ENCODE results near the gene ABHD5. TPM values are rescaled to one million over a fixed set of nuclear protein-coding genes. Genes with fewer than 3 reads are reported as not detected.
A peak's percentile ranks its signal among the peaks of the same experiment; 100 is the strongest.

The ABHD5 gene
- polyA plus RNA-seq, 1 of the 3 experiments (the other 2 are of a cell fraction), result 10.4 TPM

- DNase-seq, result no peak
- H3K9ac ChIP-seq, result no peak overlapping the region
- no peaks in the 10 kb centered on the region for H3K79me2 ChIP-seq (ENCODE audit: insufficient read depth)
- no peaks in the 10 kb centered on the region for H3K9me2 ChIP-seq
- H3K4me3 ChIP-seq (ENCODE audit: low read depth in 2 of 2, low read length in 1 of 2), result no peak overlapping the region
- no peaks in the 10 kb centered on the region for H3K27me3 ChIP-seq (ENCODE audit: insufficient read depth)
- ChIA-PET CTCF (interaction anchor here (0.6 kb wide), 1 partner anchor 126 kb away, joined by 3 read pairs; no protein-coding TSS in a partner anchor), POLR2A (no interaction called here)
- no peaks in the 10 kb centered on the region for H4K20me1 ChIP-seq (ENCODE audit: insufficient read depth)
- no peaks in the 10 kb centered on the region for H3K36me3 ChIP-seq (replicated peaks in 1 of 2; ENCODE audit: control insufficient read depth in 1 of 2, insufficient read depth in 2 of 2, low read length in 1 of 2)
- no peak overlapping the region for H2AFZ ChIP-seq (ENCODE audit: low read depth)
- H3K4me2 ChIP-seq, result no peak overlapping the region
- TF ChIP-seq SMC3 (IDR thresholded peaks at IDR 0.05; ENCODE audit: low read depth, low read length) (no peak), TCF12 (IDR thresholded peaks at IDR 0.05) (no peak), REST (IDR thresholded peaks at IDR 0.05; ENCODE audit: low read depth, low read length) (no peak), EP300 (IDR thresholded peaks at IDR 0.05; ENCODE audit: borderline replicate concordance in 1 of 2, low read depth in 1 of 2, low read length in 1 of 2) (no peak), CHD2 (IDR thresholded peaks at IDR 0.05; ENCODE audit: low read length, partially characterized antibody) (no peak), GATA2 (CRISPR knock-in tag; IDR thresholded peaks at IDR 0.05) (no peak), POLR2AphosphoS5 (IDR thresholded peaks at IDR 0.05; ENCODE audit: low read depth, low read length) (no peak), RCOR1 (IDR thresholded peaks at IDR 0.05; ENCODE audit: low read length) (no peak), FOXM1 (IDR thresholded peaks at IDR 0.05; ENCODE audit: low read depth) (no peak)
- H3K27ac ChIP-seq (ENCODE audit: low read depth in 2 of 2, low read length in 1 of 2), result no peak overlapping the region
- H3K9me3 ChIP-seq, result no peaks in the 10 kb centered on the region
- 0 out of 4 replicates have a peak, but pooled peaks cover 0 to 4% of the 10 kb centered on the region in 2 experiments for H3K4me1 ChIP-seq (ENCODE audit: control insufficient read depth in 1 of 2, insufficient read depth in 2 of 2, low read depth in 1 of 2, low read length in 1 of 2)
- 95% methylated on average over 2 of the region's 2 CpGs for WGBS (ENCODE audit: low lambda C conversion rate)
- H3F3A ChIP-seq (replicated peaks; ENCODE audit: insufficient read depth), result no peaks in the 10 kb centered on the region
Observed at GRCh38 chr3:43738305-43738704, 47.6 kb downstream of the ABHD5 start.

- CTCF ChIA-PET, result interaction anchor here (0.7 to 2.5 kb wide), 7 partner anchors 9 to 458 kb away, joined by 3 to 6 read pairs (median 3); partner anchors contain the start of gene ABHD5
- TF ChIP-seq FOXJ3 (CRISPR knock-in tag; IDR thresholded peaks at IDR 0.05) (no peak), TEAD4 (IDR thresholded peaks at IDR 0.05; ENCODE audit: borderline replicate concordance, insufficient read depth) (no peak), YY1 (IDR thresholded peaks at IDR 0.05; ENCODE audit: low read depth) (no peak), TAF1 (IDR thresholded peaks at IDR 0.05; ENCODE audit: borderline replicate concordance, low read depth, low read length) (no peak), GABPA (IDR thresholded peaks at IDR 0.05; ENCODE audit: low read depth) (no peak), NFIC (IDR thresholded peaks at IDR 0.05; ENCODE audit: borderline replicate concordance) (no peak), FOSL2 (IDR thresholded peaks at IDR 0.05; ENCODE audit: borderline replicate concordance, low read depth) (no peak), ELF1 (IDR thresholded peaks at IDR 0.05) (no peak), TCF12 (IDR thresholded peaks at IDR 0.05) (no peak), SIN3A (IDR thresholded peaks at IDR 0.05; ENCODE audit: borderline replicate concordance, low read depth, low read length) (no peak), CHD2 (IDR thresholded peaks at IDR 0.05; ENCODE audit: low read length, partially characterized antibody) (no peak), MEF2A (IDR thresholded peaks at IDR 0.05; ENCODE audit: borderline replicate concordance, low read depth) (no peak), MAX (IDR thresholded peaks at IDR 0.05; ENCODE audit: low read depth) (no peak), USF1 (IDR thresholded peaks at IDR 0.05; ENCODE audit: borderline replicate concordance, low read depth) (0 out of 2 replicates have a peak, but pooled peaks have one; percentile 17), RFX5 (IDR thresholded peaks at IDR 0.05; ENCODE audit: low read length) (no peak), RCOR1 (IDR thresholded peaks at IDR 0.05; ENCODE audit: low read length) (no peak), GATA2 (CRISPR knock-in tag; IDR thresholded peaks at IDR 0.05) (no peak), CTCF (IDR thresholded peaks at IDR 0.05) (peak; percentile 48), POLR2AphosphoS5 (IDR thresholded peaks at IDR 0.05; ENCODE audit: low read depth, low read length) (no peak), JUND (IDR thresholded peaks at IDR 0.05) (no peak)
Observed at GRCh38 chr3:43742920-43743319, 52.2 kb downstream of the ABHD5 start.

More at GRCh38 chr3:43742920-43743319, 52.2 kb downstream of the ABHD5 start:
- POLR2A ChIA-PET, result no interaction called here
- Histone ChIP-seq H3F3A (replicated peaks; ENCODE audit: insufficient read depth) (no peaks in the 10 kb centered on the region), H2AFZ (ENCODE audit: low read depth) (no peak overlapping the region), H3K9me3 (no peaks in the 10 kb centered on the region), H3K27ac (ENCODE audit: low read depth in 2 of 2, low read length in 1 of 2) (no peak overlapping the region), H3K4me2 (no peak overlapping the region), H3K9me2 (no peaks in the 10 kb centered on the region), H3K4me1 (ENCODE audit: control insufficient read depth in 1 of 2, insufficient read depth in 2 of 2, low read depth in 1 of 2, low read length in 1 of 2) (no peaks in the 10 kb centered on the region; a peak in 1 of 4 replicates), H3K27me3 (ENCODE audit: insufficient read depth) (no peaks in the 10 kb centered on the region), H3K36me3 (replicated peaks in 1 of 2; ENCODE audit: control insufficient read depth in 1 of 2, insufficient read depth in 2 of 2, low read length in 1 of 2) (no peaks in the 10 kb centered on the region), H3K79me2 (ENCODE audit: insufficient read depth) (no peaks in the 10 kb centered on the region), H3K4me3 (ENCODE audit: low read depth in 2 of 2, low read length in 1 of 2) (no peak overlapping the region), H4K20me1 (ENCODE audit: insufficient read depth) (no peaks in the 10 kb centered on the region), H3K9ac (no peak overlapping the region)
- DNase-seq, result no peak
- 75% methylated on average over 3 of the region's 3 CpGs for WGBS (ENCODE audit: low lambda C conversion rate)
